Urothelium cell line (cell line): ENCODE results near the gene NAV3.
"Not testable (repeated sequence)": the region's sequence is repeated elsewhere in the genome, so short reads cannot be mapped to it uniquely, and the experiment has no call there.

Experiments
- DNase-seq: peaks from one replicate; pipeline ENCODE4 v3.0.0; 2011; ENCODE audit warnings: low spot score, mixed read lengths
- FAIRE-seq: peaks from 2 replicates; lab custom pipeline; 2011; peaks lifted over from hg19 to GRCh38; lab: Jason Lieb, UNC

The NAV3 gene

GRCh38 chr12:78239544-78239943, 408.9 kb downstream of the NAV3 start:
- no peak for FAIRE-seq

GRCh38 chr12:78240827-78241226, 410.1 kb downstream of the NAV3 start:
- no peak for DNase-seq

More at GRCh38 chr12:78239544-78239943, 408.9 kb downstream of the NAV3 start:
- no peak for DNase-seq

GRCh38 chr12:78241446-78241845, 410.8 kb downstream of the NAV3 start:
- FAIRE-seq (no peak), DNase-seq (no peak)

More at GRCh38 chr12:78240827-78241226, 410.1 kb downstream of the NAV3 start:
- no peak for FAIRE-seq

GRCh38 chr12:78244916-78245507, 414.3 kb downstream of the NAV3 start:
- no peak for FAIRE-seq

GRCh38 chr12:78248321-78248720, 417.6 kb downstream of the NAV3 start:
- DNase-seq (no peak), FAIRE-seq (no peak)

More at GRCh38 chr12:78244916-78245507, 414.3 kb downstream of the NAV3 start:
- DNase-seq: no peak

- no peak for FAIRE-seq
- no peak for DNase-seq
These were observed 418.9 kb downstream of the NAV3 start for GRCh38 chr12:78249578-78249977.

GRCh38 chr12:78257662-78258061, 427.0 kb downstream of the NAV3 start:
- not testable (repeated sequence) for FAIRE-seq, DNase-seq

GRCh38 chr12:78260976-78261375, 430.3 kb downstream of the NAV3 start:
- FAIRE-seq (peak; percentile 99), DNase-seq (no peak)

GRCh38 chr12:78261901-78262300, 431.2 kb downstream of the NAV3 start:
- DNase-seq (no peak), FAIRE-seq (no peak)
